ENCODE measurements around the gene CRYBG1. TPM values are rescaled to one million over a fixed set of nuclear protein-coding genes. Genes with fewer than 3 reads are reported as not detected.

Gene CRYBG1
- polyA plus RNA-seq, 6 donors from 2014 or later = 9.7 to 19.0 (median 13.5) TPM

DNA sequence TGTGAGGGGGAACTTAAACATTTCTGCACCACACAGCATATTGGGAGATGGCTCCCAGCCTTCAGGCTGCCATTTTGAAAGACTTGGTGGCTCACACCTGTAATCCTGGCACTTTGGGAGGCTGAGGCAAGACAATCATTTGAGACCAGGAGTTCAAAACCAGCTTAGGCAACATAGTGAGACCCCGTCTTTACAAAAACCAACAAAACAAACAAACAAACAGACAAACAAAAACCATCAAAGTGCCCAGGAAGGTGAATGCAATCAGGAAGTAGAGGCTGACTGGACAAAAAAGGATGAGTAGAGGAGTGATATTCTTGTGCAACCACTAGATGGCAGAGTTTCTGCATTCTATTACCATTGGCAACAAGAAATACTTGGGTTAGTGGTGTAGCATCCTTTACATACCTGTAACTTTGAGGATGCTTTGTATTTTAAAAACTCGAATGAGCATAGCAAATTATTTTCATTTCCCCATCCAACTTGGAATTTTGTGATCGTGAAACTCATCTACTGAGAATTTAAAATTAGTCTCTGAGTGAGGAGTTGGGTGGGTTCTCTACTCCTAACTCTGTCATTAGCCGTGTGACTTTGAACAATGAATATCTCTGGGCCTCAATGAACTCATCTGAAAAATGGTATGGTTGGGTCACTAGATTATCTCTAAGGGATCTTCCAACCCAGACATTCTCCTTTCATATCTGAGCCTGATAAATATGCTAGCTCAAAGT, 84.4 kb downstream of the CRYBG1 start:
- Mint-ChIP-seq H3K4me1 (peaks cover 12 to 23% (median 19%) of the 10 kb centered on the region in 3 donors), H3K9me3 (no peaks in the 10 kb centered on the region), H3K4me3 (no peak overlapping the region), H3K27ac (peak overlapping the region in 1 of 6 donors; percentile 59), H3K36me3 (no peaks in the 10 kb centered on the region), H3K27me3 (peaks cover 18 to 28% (median 24%) of the 10 kb centered on the region in 3 donors)
- peak; percentile 64 for DNase-seq
- peak; percentile 59 to 65 for ATAC-seq (ENCODE audit: low read depth in 2 of 2)

DNA sequence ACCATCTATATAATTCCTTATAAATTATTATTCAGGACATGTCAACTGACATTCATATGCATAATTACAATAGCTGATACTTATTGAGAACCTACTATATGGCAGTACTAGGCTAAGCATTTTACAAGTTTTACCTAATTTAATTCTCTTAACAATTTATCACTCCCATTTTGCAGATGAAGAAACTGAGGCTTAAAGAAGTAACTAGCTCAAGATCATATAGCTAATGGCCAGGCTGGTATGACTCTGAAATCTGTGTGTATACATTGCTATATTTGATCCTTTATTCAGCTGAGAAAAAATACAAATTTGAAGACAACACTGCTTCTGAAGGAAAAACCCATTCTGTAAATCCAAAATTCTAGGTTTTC, 85.0 kb downstream of the CRYBG1 start:
- Mint-ChIP-seq H3K9me3 (no peaks in the 10 kb centered on the region), H3K4me3 (no peak overlapping the region), H3K4me1 (peaks cover 12 to 23% (median 19%) of the 10 kb centered on the region in 3 donors), H3K27ac (peak overlapping the region in 1 of 6 donors; percentile 56), H3K36me3 (no peaks in the 10 kb centered on the region), H3K27me3 (peaks cover 14 to 23% (median 20%) of the 10 kb centered on the region in 3 donors)
- ATAC-seq (ENCODE audit: low read depth in 2 of 2) (no peak), DNase-seq (no peak)

DNA sequence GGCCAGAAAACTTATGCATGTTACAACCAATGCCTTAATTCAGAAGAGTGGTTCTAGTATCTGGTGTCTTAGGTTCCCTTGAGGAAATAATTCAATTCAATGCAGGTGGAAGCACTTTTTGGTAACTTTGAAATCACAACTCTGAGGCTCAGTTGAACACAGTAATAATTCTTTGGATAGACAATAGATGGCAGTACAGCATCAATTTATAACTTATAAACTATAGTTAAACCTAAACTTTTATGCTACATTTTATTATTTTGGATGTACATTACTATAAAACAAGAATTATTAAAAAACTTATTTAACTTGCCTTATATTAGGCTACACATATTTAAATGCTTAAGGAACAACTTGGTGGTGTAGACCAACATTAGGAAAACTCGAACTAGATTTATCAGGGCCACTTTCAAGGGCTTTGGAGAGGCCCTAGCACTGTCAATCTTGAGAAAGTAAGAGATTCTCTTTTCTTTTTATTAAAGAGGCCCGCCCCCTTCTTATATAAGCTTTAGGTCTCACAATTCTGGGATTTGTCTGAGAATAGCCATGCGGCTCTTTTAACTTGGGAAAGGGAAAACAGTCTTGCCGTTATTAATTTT, 85.9 kb downstream of the CRYBG1 start:
- Mint-ChIP-seq H3K27me3 (peaks cover 9 to 14% (median 12%) of the 10 kb centered on the region in 3 donors), H3K9me3 (no peaks in the 10 kb centered on the region), H3K4me1 (peaks cover 12 to 23% (median 19%) of the 10 kb centered on the region in 3 donors), H3K36me3 (no peaks in the 10 kb centered on the region), H3K27ac (no peak overlapping the region), H3K4me3 (no peak overlapping the region)
- peak in 1 of 2 donors; percentile 16 for ATAC-seq (ENCODE audit: low read depth in 2 of 2)
- DNase-seq = peak; percentile 18

DNA sequence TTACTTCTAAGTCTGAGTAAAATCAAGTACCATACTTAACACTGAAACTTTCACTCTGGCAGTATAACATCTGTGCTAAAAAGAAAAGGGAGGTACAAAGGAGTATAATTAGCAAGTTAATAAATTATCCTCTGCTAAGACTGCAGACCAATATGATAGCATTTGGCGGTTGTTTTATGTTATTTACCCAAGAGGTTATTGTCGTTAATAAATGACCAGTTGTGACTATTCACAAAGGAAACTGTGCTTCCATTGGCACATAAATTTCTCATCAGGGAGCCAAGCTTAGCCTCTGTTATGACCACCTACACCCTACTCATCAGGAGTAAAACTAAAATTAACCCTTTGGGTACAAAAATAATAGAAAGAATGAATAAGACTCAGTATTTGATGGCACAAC, 86.5 kb downstream of the CRYBG1 start:
- no peak for DNase-seq
- no peak for ATAC-seq (ENCODE audit: low read depth in 2 of 2)
- Mint-ChIP-seq H3K27me3 (peaks cover 9 to 10% (median 9%) of the 10 kb centered on the region in 3 donors), H3K27ac (no peak overlapping the region), H3K36me3 (no peaks in the 10 kb centered on the region), H3K9me3 (no peaks in the 10 kb centered on the region), H3K4me1 (peaks cover 12 to 23% (median 19%) of the 10 kb centered on the region in 3 donors), H3K4me3 (no peak overlapping the region)

DNA sequence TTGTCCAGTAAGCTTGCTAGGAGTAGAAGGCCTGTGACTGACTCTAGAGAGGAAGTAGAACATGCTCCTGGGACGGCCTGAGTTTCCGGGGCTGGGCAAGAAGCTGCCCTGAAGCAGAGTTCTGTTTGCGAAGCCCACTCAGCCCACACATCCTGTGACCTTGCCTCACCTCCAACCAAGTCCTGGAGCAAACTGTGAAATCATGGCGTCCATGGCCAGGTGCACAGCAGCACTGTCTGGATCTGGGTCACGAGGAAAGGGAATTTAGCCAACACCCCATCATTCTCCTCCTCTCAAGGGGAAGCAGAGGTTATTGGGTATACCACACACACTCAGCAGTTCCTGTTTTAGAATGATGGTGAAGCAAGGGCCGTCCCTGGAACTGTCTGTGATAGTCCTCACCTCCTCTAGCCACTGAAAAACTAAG, 87.5 kb downstream of the CRYBG1 start:
- Mint-ChIP-seq H3K36me3 (no peaks in the 10 kb centered on the region), H3K27me3 (peaks cover 0 to 4% (median 0%) of the 10 kb centered on the region in 3 donors), H3K27ac (peak overlapping the region; percentile 51 to 94 (median 83)), H3K9me3 (no peaks in the 10 kb centered on the region), H3K4me1 (peaks cover 12 to 23% (median 19%) of the 10 kb centered on the region in 3 donors), H3K4me3 (peak overlapping the region in 7 of 8 donors; percentile 49 to 87 (median 72))
- ATAC-seq (ENCODE audit: low read depth in 2 of 2) = peak; percentile 84
- DNase-seq = peak; percentile 56

DNA sequence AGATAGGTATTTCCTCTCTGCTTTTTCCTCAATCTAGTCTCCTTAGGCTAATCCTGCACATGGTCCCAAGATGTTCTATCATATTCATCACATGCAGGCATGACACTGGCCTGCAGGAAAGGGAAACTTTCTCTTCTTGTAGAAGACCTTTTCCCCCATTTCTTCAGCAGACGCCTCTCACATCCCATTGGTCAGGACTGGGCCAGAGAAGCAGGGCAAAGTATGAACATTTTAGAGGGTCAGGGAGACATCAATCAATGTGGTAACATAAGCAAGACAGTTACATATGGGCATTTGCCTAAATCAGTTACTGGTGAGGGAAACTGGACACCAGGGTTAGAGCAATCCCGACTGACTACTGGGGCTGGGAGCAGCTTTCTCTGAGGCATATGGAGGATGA, 90.1 kb downstream of the CRYBG1 start:
- no peak for DNase-seq
- H3K36me3 Mint-ChIP-seq = no peaks in the 10 kb centered on the region
- H3K9me3 Mint-ChIP-seq = no peaks in the 10 kb centered on the region
- peaks cover 12 to 14% (median 13%) of the 10 kb centered on the region in 3 donors for H3K4me1 Mint-ChIP-seq
- no peak for ATAC-seq (ENCODE audit: low read depth in 2 of 2)
- peak overlapping the region in 1 of 6 donors; percentile 24 for H3K27ac Mint-ChIP-seq
- no peaks in the 10 kb centered on the region for H3K27me3 Mint-ChIP-seq
- no peak overlapping the region for H3K4me3 Mint-ChIP-seq

DNA sequence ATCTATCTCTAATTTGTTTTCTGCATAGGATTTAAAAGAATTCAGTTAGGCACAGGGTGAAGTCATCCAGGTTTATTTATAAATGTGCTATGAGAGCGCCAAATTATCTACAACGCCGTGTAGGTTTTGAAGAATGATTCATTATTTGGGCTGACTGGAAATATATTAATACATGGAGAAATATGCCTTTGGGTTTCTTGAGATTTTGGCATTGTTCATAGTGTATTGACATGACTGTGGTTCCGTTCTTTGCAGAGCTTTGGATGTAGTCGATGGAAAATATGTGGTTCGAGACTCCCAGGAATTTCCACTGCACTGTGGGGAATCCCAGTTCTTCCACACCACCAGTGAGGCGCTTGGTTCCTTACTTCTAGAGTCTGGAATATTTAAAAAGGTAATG, 90.9 kb downstream of the CRYBG1 start:
- ATAC-seq (ENCODE audit: low read depth in 2 of 2) = no peak
- no peak for DNase-seq
- H3K9me3 Mint-ChIP-seq = no peaks in the 10 kb centered on the region
- H3K27ac Mint-ChIP-seq = no peak overlapping the region
- peaks cover 12 to 14% (median 13%) of the 10 kb centered on the region in 3 donors for H3K4me1 Mint-ChIP-seq
- no peak overlapping the region for H3K4me3 Mint-ChIP-seq
- no peaks in the 10 kb centered on the region for H3K27me3 Mint-ChIP-seq
- no peaks in the 10 kb centered on the region for H3K36me3 Mint-ChIP-seq

DNA sequence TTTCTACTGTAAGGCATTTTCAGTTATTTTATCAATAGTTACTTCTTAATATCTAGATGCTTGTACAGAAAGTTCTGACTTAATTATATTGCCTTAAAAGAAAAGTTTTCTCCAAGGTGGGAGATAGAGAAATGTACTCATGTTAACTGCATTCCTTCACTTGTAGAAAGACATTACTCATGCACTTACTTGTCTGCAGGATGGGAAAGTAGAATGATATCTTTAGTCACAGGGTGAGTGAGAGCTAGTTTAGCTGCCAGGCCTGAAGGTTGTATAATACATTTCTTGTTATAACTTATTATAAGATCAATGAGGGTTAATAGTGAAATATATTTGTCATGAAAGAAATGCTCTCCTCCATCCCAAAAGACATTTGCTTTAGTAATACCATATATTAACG, 92.1 kb downstream of the CRYBG1 start:
- Mint-ChIP-seq H3K4me3 (no peak overlapping the region), H3K27ac (peak overlapping the region in 1 of 6 donors; percentile 5), H3K9me3 (no peaks in the 10 kb centered on the region), H3K4me1 (peaks cover 11 to 13% (median 11%) of the 10 kb centered on the region in 3 donors), H3K27me3 (no peaks in the 10 kb centered on the region), H3K36me3 (no peaks in the 10 kb centered on the region)
- DNase-seq (no peak), ATAC-seq (ENCODE audit: low read depth in 2 of 2) (no peak)

DNA sequence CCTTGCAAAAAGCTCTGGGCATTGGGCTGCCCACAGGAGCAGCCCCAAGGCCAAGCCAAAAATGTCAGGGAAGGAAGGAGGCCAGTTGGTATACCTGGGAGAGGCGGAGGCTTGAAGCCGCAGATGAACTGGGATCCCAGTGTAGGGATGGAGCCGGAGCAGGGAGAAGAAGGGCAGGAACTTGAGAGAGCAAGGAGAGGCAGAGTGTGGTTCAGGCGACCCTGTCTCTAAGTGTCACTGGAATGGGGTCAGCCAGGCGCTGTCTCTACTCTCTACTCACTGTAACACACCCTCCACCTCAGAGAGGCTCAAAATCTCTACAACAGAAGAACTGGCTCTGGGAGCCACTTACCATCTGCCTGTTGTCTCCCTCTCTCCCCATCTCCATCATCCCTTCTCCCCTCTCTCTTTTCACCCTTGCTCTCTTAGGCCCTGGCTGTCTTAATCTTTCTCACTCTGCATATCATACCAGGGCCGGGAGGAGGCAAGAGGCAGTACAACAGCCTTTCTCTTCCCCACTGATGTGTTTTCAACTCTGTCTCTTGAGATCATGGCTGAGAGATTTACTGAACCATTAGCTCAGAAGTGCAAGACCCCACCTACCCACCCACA, 93.3 kb downstream of the CRYBG1 start:
- ATAC-seq (ENCODE audit: low read depth in 2 of 2) = no peak
- Mint-ChIP-seq H3K9me3 (no peaks in the 10 kb centered on the region), H3K4me1 (peaks cover 0 to under 1% (median 0%) of the 10 kb centered on the region in 3 donors), H3K27me3 (no peaks in the 10 kb centered on the region), H3K27ac (no peak overlapping the region), H3K36me3 (no peaks in the 10 kb centered on the region), H3K4me3 (no peak overlapping the region)
- no peak for DNase-seq

DNA sequence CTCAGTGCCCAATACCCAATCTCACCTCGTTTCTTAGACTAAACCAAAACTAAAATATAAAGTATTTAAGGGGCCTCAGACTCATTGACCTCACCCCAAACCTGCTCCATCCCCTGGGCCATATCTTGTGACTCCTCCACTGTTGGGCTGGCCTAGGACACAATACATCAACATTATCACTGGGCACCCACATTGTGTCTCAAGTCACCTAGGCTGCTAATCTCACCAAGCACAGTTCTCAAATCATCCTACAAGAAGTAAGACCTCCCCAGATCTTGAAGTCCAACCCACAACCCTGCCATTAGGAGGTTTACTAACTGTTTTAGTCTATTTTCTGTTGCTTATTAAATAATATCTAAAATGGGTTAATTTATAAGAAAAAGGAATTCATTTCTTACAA, 96.2 kb downstream of the CRYBG1 start:
- Mint-ChIP-seq H3K36me3 (no peaks in the 10 kb centered on the region), H3K4me1 (no peaks in the 10 kb centered on the region), H3K4me3 (no peak overlapping the region), H3K9me3 (no peaks in the 10 kb centered on the region), H3K27me3 (peaks cover 0 to 6% (median 0%) of the 10 kb centered on the region in 3 donors), H3K27ac (peak overlapping the region in 1 of 6 donors; percentile 35)
- DNase-seq = no peak
- no peak for ATAC-seq (ENCODE audit: low read depth in 2 of 2)

DNA sequence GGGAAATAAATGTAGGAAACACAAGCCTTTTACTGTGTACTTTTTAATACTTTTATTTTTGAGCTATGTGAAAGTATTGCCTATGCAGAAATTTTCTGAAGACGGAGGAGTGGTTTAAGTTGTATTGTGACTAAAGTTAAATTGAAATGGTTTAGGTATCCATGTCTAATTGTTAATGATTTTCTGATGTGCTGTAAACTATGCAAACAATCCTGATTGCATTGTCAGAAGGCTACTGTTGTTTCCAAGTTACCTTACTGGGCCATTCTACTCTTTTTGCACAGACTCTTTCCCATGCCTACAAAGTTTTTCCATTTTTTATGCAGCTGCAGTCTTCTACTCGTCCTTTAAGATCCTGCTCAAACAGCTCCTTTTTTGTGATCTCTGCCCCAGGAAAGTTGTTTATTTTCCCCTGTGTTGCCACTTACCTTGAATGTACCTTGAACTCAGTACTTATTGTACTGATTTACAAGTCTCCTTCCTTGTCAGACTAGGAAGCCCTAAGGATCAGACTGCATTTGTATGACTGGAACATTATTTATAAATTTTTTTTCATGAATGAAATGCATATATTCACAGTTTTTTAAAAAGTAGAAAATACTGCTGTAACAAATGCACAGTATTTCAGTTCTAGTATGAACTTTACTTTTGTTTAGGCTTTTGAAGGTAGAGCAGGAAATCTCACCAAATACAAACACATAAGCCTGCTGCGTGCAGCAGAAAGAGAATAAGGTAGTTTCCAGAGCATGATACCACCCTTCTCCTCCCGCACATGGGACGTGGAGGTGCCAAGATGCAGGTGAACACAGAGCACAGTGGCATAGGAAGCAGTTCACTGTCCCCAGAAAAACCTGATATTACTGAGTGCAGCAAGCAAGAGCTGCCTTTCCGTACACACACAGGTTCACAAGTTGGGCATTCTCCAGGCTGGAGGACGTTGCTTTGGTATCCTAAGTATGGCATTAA, 97.8 kb downstream of the CRYBG1 start:
- H3K9me3 Mint-ChIP-seq = no peaks in the 10 kb centered on the region
- no peak overlapping the region for H3K4me3 Mint-ChIP-seq
- H3K4me1 Mint-ChIP-seq = no peaks in the 10 kb centered on the region
- H3K27ac Mint-ChIP-seq = no peak overlapping the region
- H3K36me3 Mint-ChIP-seq = no peaks in the 10 kb centered on the region
- ATAC-seq (ENCODE audit: low read depth in 2 of 2) (no peak), DNase-seq (no peak)
- H3K27me3 Mint-ChIP-seq = peaks cover 0 to 6% (median 0%) of the 10 kb centered on the region in 3 donors

DNA sequence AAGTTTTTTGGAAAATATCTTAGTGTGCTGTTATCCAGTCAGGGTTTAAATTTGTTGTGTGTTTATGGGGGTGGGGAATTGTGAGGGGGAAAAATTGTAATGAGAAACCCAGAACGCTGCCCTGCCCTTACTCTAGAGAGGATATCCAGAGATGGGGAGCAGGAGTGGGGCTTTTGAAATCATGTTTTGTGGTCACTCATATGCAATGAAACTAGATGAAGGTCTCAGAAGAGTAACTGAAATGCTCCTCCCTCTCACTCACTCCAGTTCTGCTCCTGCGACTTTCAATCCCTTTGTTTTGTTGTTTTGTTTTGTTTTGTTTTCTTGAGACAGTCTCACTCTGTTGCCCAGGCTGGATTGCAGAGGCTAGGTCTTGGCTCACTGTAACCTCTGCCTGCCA, 100.0 kb downstream of the CRYBG1 start:
- Mint-ChIP-seq H3K36me3 (no peaks in the 10 kb centered on the region), H3K9me3 (no peaks in the 10 kb centered on the region), H3K27ac (no peak overlapping the region)

DNA sequence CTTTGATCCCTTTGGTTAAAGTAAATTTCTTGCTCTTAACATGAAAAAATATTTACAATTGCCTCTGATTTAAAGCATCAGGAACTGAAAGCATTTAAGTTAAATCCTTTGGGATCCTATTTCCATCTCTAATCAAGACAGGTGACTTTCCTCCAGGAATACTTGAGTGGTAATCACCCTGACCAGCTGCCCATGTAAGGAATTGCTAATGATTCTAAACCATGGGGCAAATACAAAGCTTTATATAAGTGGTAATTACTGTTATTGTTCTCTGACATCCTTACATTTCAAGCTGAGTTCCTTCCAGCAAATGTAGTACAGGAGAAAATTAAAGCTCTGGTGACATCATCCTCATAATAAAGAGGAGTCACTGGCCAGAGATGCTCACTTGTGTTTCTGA, 100.6 kb downstream of the CRYBG1 start:
- no peak overlapping the region for H3K27ac Mint-ChIP-seq
- no peak overlapping the region for H3K4me3 Mint-ChIP-seq
- H3K36me3 Mint-ChIP-seq = no peaks in the 10 kb centered on the region
- H3K27me3 Mint-ChIP-seq = peaks cover 0 to 9% (median 4%) of the 10 kb centered on the region in 3 donors
- ATAC-seq (ENCODE audit: low read depth in 2 of 2) (no peak), DNase-seq (no peak)
- H3K9me3 Mint-ChIP-seq = no peaks in the 10 kb centered on the region
- H3K4me1 Mint-ChIP-seq = no peaks in the 10 kb centered on the region

More for the DNA sequence above, 100.0 kb downstream of the CRYBG1 start:
- Mint-ChIP-seq H3K27me3 (peaks cover 0 to 6% (median 0%) of the 10 kb centered on the region in 3 donors), H3K4me1 (no peaks in the 10 kb centered on the region), H3K4me3 (no peak overlapping the region)
- no peak for DNase-seq
- ATAC-seq (ENCODE audit: low read depth in 2 of 2) = no peak

Measured in naive B cell (primary cell).